ENCODE data around the gene PRICKLE2.

DNA sequence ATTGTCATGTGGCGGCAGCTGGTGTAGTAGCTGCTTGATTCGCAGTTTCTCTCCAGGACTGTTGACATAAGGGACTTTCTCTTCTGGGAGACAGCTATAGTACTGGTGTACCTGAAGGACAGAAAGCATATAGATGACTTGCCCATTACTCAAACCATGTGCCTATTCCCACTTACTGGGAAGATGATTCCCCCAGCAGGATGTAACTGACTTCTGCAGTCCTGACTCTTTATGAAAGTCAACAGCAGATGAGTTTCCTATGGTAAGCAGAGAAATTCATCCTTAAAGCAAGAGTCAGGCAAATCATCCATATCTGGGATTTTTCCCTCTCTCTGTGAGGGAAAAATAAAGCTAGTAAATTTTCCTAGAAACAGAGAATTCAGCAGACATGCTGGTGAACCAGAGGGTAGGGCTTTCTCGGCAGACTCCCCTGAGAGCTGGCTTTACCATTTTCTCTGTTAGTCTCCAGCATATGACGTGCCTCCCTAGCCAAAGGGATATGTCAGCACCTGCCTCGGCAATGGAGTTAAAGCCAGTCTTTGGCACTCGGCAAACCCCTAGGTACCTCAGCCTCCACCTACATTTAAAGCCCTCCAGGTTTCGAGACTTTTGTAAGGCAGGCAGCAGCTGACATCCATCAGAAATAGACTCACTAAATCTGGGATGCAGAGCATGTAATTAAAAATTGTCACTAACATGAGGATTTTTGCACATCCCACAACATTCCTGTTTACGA, 62.1 kb downstream of the PRICKLE2 start:
- no peak for TF ChIP-seq ZNF292 (tag by site-specific recombination; IDR thresholded peaks at IDR 0.05; ENCODE audit: borderline replicate concordance, low read depth)
- TF ChIP-seq ZBTB17 (tag by site-specific recombination; IDR thresholded peaks at IDR 0.05), result no peak
- TF ChIP-seq, protein P1, sequence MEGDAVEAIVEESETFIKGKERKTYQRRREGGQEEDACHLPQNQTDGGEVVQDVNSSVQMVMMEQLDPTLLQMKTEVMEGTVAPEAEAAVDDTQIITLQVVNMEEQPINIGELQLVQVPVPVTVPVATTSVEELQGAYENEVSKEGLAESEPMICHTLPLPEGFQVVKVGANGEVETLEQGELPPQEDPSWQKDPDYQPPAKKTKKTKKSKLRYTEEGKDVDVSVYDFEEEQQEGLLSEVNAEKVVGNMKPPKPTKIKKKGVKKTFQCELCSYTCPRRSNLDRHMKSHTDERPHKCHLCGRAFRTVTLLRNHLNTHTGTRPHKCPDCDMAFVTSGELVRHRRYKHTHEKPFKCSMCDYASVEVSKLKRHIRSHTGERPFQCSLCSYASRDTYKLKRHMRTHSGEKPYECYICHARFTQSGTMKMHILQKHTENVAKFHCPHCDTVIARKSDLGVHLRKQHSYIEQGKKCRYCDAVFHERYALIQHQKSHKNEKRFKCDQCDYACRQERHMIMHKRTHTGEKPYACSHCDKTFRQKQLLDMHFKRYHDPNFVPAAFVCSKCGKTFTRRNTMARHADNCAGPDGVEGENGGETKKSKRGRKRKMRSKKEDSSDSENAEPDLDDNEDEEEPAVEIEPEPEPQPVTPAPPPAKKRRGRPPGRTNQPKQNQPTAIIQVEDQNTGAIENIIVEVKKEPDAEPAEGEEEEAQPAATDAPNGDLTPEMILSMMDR (tag by site-specific recombination; IDR thresholded peaks at IDR 0.05), result no peak
- TF ChIP-seq ZFP41 (tag by site-specific recombination; IDR thresholded peaks at IDR 0.05; ENCODE audit: borderline replicate concordance), result no peak
- TF ChIP-seq, protein P2, sequence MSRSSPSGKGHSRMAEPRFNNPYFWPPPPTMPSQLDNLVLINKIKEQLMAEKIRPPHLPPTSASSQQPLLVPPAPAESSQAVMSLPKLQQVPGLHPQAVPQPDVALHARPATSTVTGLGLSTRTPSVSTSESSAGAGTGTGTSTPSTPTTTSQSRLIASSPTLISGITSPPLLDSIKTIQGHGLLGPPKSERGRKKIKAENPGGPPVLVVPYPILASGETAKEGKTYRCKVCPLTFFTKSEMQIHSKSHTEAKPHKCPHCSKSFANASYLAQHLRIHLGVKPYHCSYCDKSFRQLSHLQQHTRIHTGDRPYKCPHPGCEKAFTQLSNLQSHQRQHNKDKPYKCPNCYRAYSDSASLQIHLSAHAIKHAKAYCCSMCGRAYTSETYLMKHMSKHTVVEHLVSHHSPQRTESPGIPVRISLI (tag by site-specific recombination; IDR thresholded peaks at IDR 0.05), result no peak
- TF ChIP-seq, protein P3, sequence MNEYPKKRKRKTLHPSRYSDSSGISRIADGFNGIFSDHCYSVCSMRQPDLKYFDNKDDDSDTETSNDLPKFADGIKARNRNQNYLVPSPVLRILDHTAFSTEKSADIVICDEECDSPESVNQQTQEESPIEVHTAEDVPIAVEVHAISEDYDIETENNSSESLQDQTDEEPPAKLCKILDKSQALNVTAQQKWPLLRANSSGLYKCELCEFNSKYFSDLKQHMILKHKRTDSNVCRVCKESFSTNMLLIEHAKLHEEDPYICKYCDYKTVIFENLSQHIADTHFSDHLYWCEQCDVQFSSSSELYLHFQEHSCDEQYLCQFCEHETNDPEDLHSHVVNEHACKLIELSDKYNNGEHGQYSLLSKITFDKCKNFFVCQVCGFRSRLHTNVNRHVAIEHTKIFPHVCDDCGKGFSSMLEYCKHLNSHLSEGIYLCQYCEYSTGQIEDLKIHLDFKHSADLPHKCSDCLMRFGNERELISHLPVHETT (tag by site-specific recombination; IDR thresholded peaks at IDR 0.05), result no peak
- TF ChIP-seq ZNF214 (tag by site-specific recombination; IDR thresholded peaks at IDR 0.05; ENCODE audit: borderline replicate concordance), result no peak
- no peak for TF ChIP-seq ZNF121 (tag by site-specific recombination; IDR thresholded peaks at IDR 0.05)
- TF ChIP-seq ZNF549 (tag by site-specific recombination; IDR thresholded peaks at IDR 0.05), result no peak
- TF ChIP-seq ZIC2 (tag by site-specific recombination; IDR thresholded peaks at IDR 0.05), result no peak

Measured in HEK293 (cell line).